ENCODE results near the gene SCP2D1. TPM values are rescaled to one million over a fixed set of nuclear protein-coding genes. Genes with fewer than 3 reads are reported as not detected.

Gene SCP2D1
- total and polyA plus RNA-seq, 9 donors = not detected

GRCh38 chr20:18832546-18833200 lies 19.1 kb downstream of the SCP2D1 start:
- intact Hi-C loops (cut with DNase I) = no loop called here
- 15 to 27% (median 17%) methylated on average over 4 of the region's 4 CpGs for WGBS, 3 donors
- H3K4me3 ChIP-seq = no peak overlapping the region
- TF ChIP-seq CTCF (IDR thresholded peaks at IDR 0.05) (no peak), POLR2A (IDR thresholded peaks at IDR 0.05) (no peak), EP300 (IDR thresholded peaks at IDR 0.05) (no peak)
- no peaks in the 10 kb centered on the region for H3K27me3 ChIP-seq
- no peak overlapping the region for H3K27ac ChIP-seq
- H3K9me3 ChIP-seq = no peaks in the 10 kb centered on the region
- H3K36me3 ChIP-seq = no peaks in the 10 kb centered on the region
- no peaks in the 10 kb centered on the region for H3K4me1 ChIP-seq (ENCODE audit: insufficient read depth)
- no peak for DNase-seq

- intact Hi-C loops (cut with DNase I) = no loop called here
- Histone ChIP-seq H3K9me3 (no peaks in the 10 kb centered on the region), H3K4me1 (ENCODE audit: insufficient read depth) (no peaks in the 10 kb centered on the region), H3K27me3 (no peaks in the 10 kb centered on the region), H3K27ac (no peak overlapping the region), H3K4me3 (no peak overlapping the region), H3K36me3 (no peaks in the 10 kb centered on the region)
- WGBS, 3 donors = 91 to 97% (median 94%) methylated on average over 3 of the region's 3 CpGs
- TF ChIP-seq EP300 (IDR thresholded peaks at IDR 0.05) (no peak), POLR2A (IDR thresholded peaks at IDR 0.05) (no peak), CTCF (IDR thresholded peaks at IDR 0.05) (no peak)
- no peak for DNase-seq
These were observed 22.1 kb downstream of the SCP2D1 start for GRCh38 chr20:18835466-18836256.

GRCh38 chr20:18837718-18838117 lies 24.1 kb downstream of the SCP2D1 start:
- Histone ChIP-seq H3K4me1 (ENCODE audit: insufficient read depth) (no peaks in the 10 kb centered on the region), H3K4me3 (no peak overlapping the region), H3K27me3 (no peaks in the 10 kb centered on the region), H3K27ac (no peak overlapping the region), H3K9me3 (no peaks in the 10 kb centered on the region), H3K36me3 (no peaks in the 10 kb centered on the region)
- intact Hi-C loops (cut with DNase I) = no loop called here
- 43 to 51% (median 51%) methylated on average over 3 of the region's 3 CpGs for WGBS, 3 donors
- no peak for TF ChIP-seq CTCF (IDR thresholded peaks at IDR 0.05)
- TF ChIP-seq EP300 (IDR thresholded peaks at IDR 0.05) = no peak
- no peak for TF ChIP-seq POLR2A (IDR thresholded peaks at IDR 0.05)
- DNase-seq = no peak

GRCh38 chr20:18839507-18840247 lies 26.1 kb downstream of the SCP2D1 start:
- no peaks in the 10 kb centered on the region for H3K4me1 ChIP-seq (ENCODE audit: insufficient read depth)
- TF ChIP-seq POLR2A (IDR thresholded peaks at IDR 0.05) (no peak), CTCF (IDR thresholded peaks at IDR 0.05) (no peak), EP300 (IDR thresholded peaks at IDR 0.05) (no peak)
- 85 to 91% (median 87%) methylated on average over 6 of the region's 6 CpGs for WGBS, 3 donors
- no peaks in the 10 kb centered on the region for H3K9me3 ChIP-seq
- no peak overlapping the region for H3K27ac ChIP-seq
- no peaks in the 10 kb centered on the region for H3K27me3 ChIP-seq
- no peak for DNase-seq
- intact Hi-C loops (cut with DNase I) = no loop called here
- no peak overlapping the region for H3K4me3 ChIP-seq
- H3K36me3 ChIP-seq = no peaks in the 10 kb centered on the region
